Measurements from ENCODE around the gene B4GALT1. TPM values are rescaled to one million over a fixed set of nuclear protein-coding genes. Genes with fewer than 3 reads are reported as not detected.

Gene B4GALT1
- total and polyA plus RNA-seq, 9 donors, result 35.8 to 226 (median 88.3) TPM

- Histone ChIP-seq H3K36me3 (no peaks in the 10 kb centered on the region), H3K9me3 (no peaks in the 10 kb centered on the region), H3K4me3 (no peak overlapping the region), H3K4me1 (ENCODE audit: insufficient read depth) (peaks cover 7% of the 10 kb centered on the region), H3K27ac (peak overlapping the region in 1 of 2 donors; percentile 95), H3K27me3 (no peaks in the 10 kb centered on the region)
- no peak for DNase-seq
- WGBS, 3 donors, result 63 to 76% (median 74%) methylated on average over 1 of the region's 1 CpG
- intact Hi-C loops (cut with DNase I), result loop anchor here in 2 of 4 donors (10.0 kb wide), 2 partner anchors 46 to 1496 kb away; partner anchors contain the start of gene CCL27 (in 1 of the 2)
- TF ChIP-seq POLR2A (IDR thresholded peaks at IDR 0.05) (no peak), CTCF (IDR thresholded peaks at IDR 0.05) (no peak), EP300 (IDR thresholded peaks at IDR 0.05) (no peak)
These were observed 1.9 kb upstream of the B4GALT1 start for GRCh38 chr9:33168941-33169544.

GRCh38 chr9:33167972-33168461 is 881 bp upstream of the B4GALT1 start:
- WGBS, 3 donors, result 27 to 40% (median 37%) methylated on average over 7 to 8 of the region's 8 CpGs
- intact Hi-C loops (cut with DNase I), result loop anchor here in 2 of 4 donors (10.0 kb wide), 2 partner anchors 47 to 1497 kb away; partner anchors contain the start of gene CCL27 (in 1 of the 2)
- Histone ChIP-seq H3K9me3 (no peaks in the 10 kb centered on the region), H3K4me3 (peak overlapping the region; percentile 76), H3K36me3 (no peaks in the 10 kb centered on the region), H3K27ac (peak overlapping the region; percentile 69 to 95), H3K27me3 (no peaks in the 10 kb centered on the region), H3K4me1 (ENCODE audit: insufficient read depth) (peaks cover 16% of the 10 kb centered on the region)
- peak in 2 of 5 donors; percentile 35 to 50 for DNase-seq
- TF ChIP-seq EP300 (IDR thresholded peaks at IDR 0.05) (no peak), CTCF (IDR thresholded peaks at IDR 0.05) (no peak), POLR2A (IDR thresholded peaks at IDR 0.05) (no peak)

- intact Hi-C loops (cut with DNase I), result loop anchor here in 2 of 4 donors (10.0 kb wide), 2 partner anchors 48 to 1498 kb away; partner anchors contain the start of gene CCL27 (in 1 of the 2)
- 0% methylated on average over 29 to 51 of the region's 51 CpGs for WGBS, 3 donors
- peak in 3 of 5 donors; percentile 62 to 74 (median 71) for DNase-seq
- Histone ChIP-seq H3K9me3 (no peaks in the 10 kb centered on the region), H3K4me3 (peak overlapping the region; percentile 76), H3K36me3 (no peaks in the 10 kb centered on the region), H3K27ac (peak overlapping the region; percentile 79 to 95), H3K4me1 (ENCODE audit: insufficient read depth) (peaks cover 26% of the 10 kb centered on the region), H3K27me3 (no peaks in the 10 kb centered on the region)
- TF ChIP-seq POLR2A (IDR thresholded peaks at IDR 0.05) (no peak), CTCF (IDR thresholded peaks at IDR 0.05) (no peak), EP300 (IDR thresholded peaks at IDR 0.05) (no peak)
These were observed 679 bp downstream of the B4GALT1 start for GRCh38 chr9:33166231-33167083.

Measured in ovary (tissue), 9 donors.